Loucy (cell line): ENCODE results near the gene VAT1L.

Experiments
- H2AFZ ChIP-seq: fragments of 200-600 bp; sonication (generic); 2 replicates; pipeline ENCODE4 v1.6.0; 2016; ENCODE audit warnings: antibody characterized with exemption, mild to moderate bottlenecking, low read length, moderate library complexity
- H3F3A ChIP-seq: fragments of 200-600 bp; 2 replicates; pipeline ENCODE4 v1.6.0; 2016; ENCODE audit warnings: antibody characterized with exemption, low read depth, mild to moderate bottlenecking
- H3K27me3 ChIP-seq: fragments of 200-600 bp; sonication (generic); 2 replicates; pipeline ENCODE4 v1.6.1; 2014; ENCODE audit warnings: low read length, mild to moderate bottlenecking; ENCODE audit not compliant: insufficient read depth, poor library complexity, severe bottlenecking
- H3K36me3 ChIP-seq: fragments of 200-600 bp; sonication (generic); 2 replicates; pipeline ENCODE4 v1.6.1; 2016; ENCODE audit warnings: low read length; ENCODE audit not compliant: insufficient read depth
- H3K4me1 ChIP-seq: fragments of 200-600 bp; sonication (generic); 2 replicates; pipeline ENCODE4 v1.5.1; 2014; ENCODE audit warnings: low read length, mild to moderate bottlenecking; ENCODE audit not compliant: insufficient read depth, poor library complexity, severe bottlenecking
- H3K4me2 ChIP-seq: fragments of 200-600 bp; sonication (generic); 2 replicates; pipeline ENCODE4 v1.6.0; 2014; ENCODE audit warnings: antibody characterized with exemption, low read length, low read depth, mild to moderate bottlenecking; ENCODE audit not compliant: poor library complexity, severe bottlenecking
- H3K4me3 ChIP-seq: fragments of 200-600 bp; sonication (generic); 2 replicates; pipeline ENCODE4 v1.5.1; 2014; ENCODE audit warnings: low read length, mild to moderate bottlenecking, mixed read lengths; ENCODE audit not compliant: poor library complexity, severe bottlenecking
- H3K79me2 ChIP-seq: fragments of 200-600 bp; sonication (generic); 2 replicates; pipeline ENCODE4 v1.6.1; 2014; ENCODE audit warnings: low read length; ENCODE audit not compliant: insufficient read depth
- H3K9ac ChIP-seq: fragments of 200-600 bp; sonication (generic); 2 replicates; pipeline ENCODE4 v1.6.0; 2014; ENCODE audit warnings: mild to moderate bottlenecking, low read depth, low read length, moderate library complexity; ENCODE audit not compliant: poor library complexity, severe bottlenecking
- H3K9me2 ChIP-seq: fragments of 200-600 bp; sonication (generic); replicated peaks from 2 replicates; pipeline ENCODE4 v1.6.1; 2016; ENCODE audit warnings: low read depth, low read length, mixed read lengths
- H3K9me3 ChIP-seq: fragments of 200-600 bp; sonication (generic); 2 replicates; pipeline ENCODE4 v1.6.1; 2014; ENCODE audit warnings: mild to moderate bottlenecking, antibody characterized with exemption, low read length, low read depth; ENCODE audit not compliant: insufficient read depth
- H4K20me1 ChIP-seq: fragments of 200-600 bp; sonication (generic); 2 replicates; pipeline ENCODE4 v1.6.0; 2014; ENCODE audit warnings: antibody characterized with exemption, low read length, mild to moderate bottlenecking; ENCODE audit not compliant: insufficient read depth, poor library complexity, severe bottlenecking
- CTCF ChIP-seq: fragments of 200-600 bp; sonication (generic); conservative IDR thresholded peaks from 2 replicates; pipeline ENCODE4 v1.5.1; 2014; ENCODE audit warnings: mild to moderate bottlenecking, antibody characterized with exemption, low read length
- EZH2phosphoT487 ChIP-seq: fragments of 200-600 bp; IDR thresholded peaks from 2 replicates; pipeline ENCODE4 v1.6.1; 2018; ENCODE audit warnings: antibody characterized with exemption, mild to moderate bottlenecking, moderate library complexity, borderline replicate concordance

VAT1L gene

GRCh38 chr16:77918809-77919707 lies 130.7 kb downstream of the VAT1L start:
- H3K4me3 ChIP-seq, result no peak overlapping the region
- no peaks in the 10 kb centered on the region for H3K36me3 ChIP-seq
- H3K79me2 ChIP-seq, result no peaks in the 10 kb centered on the region
- no peaks in the 10 kb centered on the region for H3F3A ChIP-seq
- H3K9me2 ChIP-seq, result no peaks in the 10 kb centered on the region
- H3K27me3 ChIP-seq, result no peaks in the 10 kb centered on the region
- TF ChIP-seq EZH2phosphoT487 (no peak), CTCF (no peak)
- no peak overlapping the region for H3K4me2 ChIP-seq
- no peaks in the 10 kb centered on the region for H3K4me1 ChIP-seq
- H2AFZ ChIP-seq, result no peak overlapping the region
- no peak overlapping the region for H3K9ac ChIP-seq
- no peaks in the 10 kb centered on the region for H3K9me3 ChIP-seq
- no peaks in the 10 kb centered on the region for H4K20me1 ChIP-seq

DNA sequence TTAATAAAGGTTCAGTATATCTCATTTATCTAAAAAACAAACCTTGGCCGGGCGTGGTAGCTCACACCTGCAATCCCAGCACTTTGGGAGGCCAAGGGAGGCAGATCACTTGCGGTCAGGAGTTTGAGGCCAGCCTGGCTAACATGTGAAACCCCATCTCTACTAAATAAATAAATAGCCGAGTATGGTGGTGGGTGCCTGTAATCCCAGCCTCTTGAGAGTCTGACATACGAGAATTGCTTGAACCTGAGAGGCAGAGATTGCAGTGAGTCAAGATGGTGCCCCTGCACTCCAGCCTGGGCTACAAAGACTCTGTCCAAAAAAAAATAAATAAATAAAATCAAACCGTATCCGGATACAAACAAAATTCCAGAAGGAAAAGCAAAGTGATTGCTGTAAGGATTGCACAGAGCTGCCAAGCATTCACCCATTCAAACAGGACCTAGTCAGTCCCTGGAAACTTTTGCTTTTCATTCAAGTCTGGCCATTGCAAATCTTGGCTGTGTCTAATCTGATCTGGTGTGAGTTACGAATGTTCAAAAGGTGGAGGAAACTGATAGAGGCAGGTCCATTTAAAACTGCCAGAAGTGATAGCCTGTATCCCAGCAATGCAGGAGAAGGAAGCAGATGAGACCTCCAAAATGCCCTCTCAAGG lies 131.5 kb downstream of the VAT1L start:
- no peaks in the 10 kb centered on the region for H3K27me3 ChIP-seq
- H3K4me3 ChIP-seq, result no peak overlapping the region
- no peaks in the 10 kb centered on the region for H3K4me1 ChIP-seq
- no peaks in the 10 kb centered on the region for H4K20me1 ChIP-seq
- no peaks in the 10 kb centered on the region for H3K79me2 ChIP-seq
- H2AFZ ChIP-seq, result no peak overlapping the region
- no peaks in the 10 kb centered on the region for H3K9me2 ChIP-seq
- H3F3A ChIP-seq, result no peaks in the 10 kb centered on the region
- H3K9me3 ChIP-seq, result no peaks in the 10 kb centered on the region
- no peak overlapping the region for H3K9ac ChIP-seq
- no peak overlapping the region for H3K4me2 ChIP-seq
- H3K36me3 ChIP-seq, result no peaks in the 10 kb centered on the region
- TF ChIP-seq EZH2phosphoT487, result no peak
- TF ChIP-seq CTCF, result no peak

DNA sequence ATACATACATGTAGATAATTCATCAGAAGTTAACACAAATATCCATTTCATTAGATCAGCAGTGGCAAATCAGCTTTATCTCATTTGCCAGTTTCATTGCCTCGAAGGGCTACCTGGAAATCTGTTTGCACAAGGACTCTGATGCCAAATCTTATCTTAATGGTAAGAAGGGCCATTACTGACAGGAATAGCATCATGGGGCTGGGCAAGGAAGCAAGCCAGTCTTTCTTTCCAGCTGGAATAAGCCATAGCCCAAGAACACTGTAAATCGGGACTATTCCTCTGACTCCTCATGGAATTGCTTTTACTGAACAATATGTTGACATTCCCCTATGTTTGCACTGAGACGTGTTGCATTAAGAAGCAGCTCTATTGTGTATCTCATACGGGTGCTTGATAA lies 132.6 kb downstream of the VAT1L start:
- no peaks in the 10 kb centered on the region for H3F3A ChIP-seq
- H3K79me2 ChIP-seq, result no peaks in the 10 kb centered on the region
- H3K36me3 ChIP-seq, result no peaks in the 10 kb centered on the region
- no peak overlapping the region for H2AFZ ChIP-seq
- H3K9me2 ChIP-seq, result no peaks in the 10 kb centered on the region
- no peak overlapping the region for H3K9ac ChIP-seq
- no peaks in the 10 kb centered on the region for H3K4me1 ChIP-seq
- no peak overlapping the region for H3K4me3 ChIP-seq
- no peaks in the 10 kb centered on the region for H3K27me3 ChIP-seq
- H3K9me3 ChIP-seq, result no peaks in the 10 kb centered on the region
- H3K4me2 ChIP-seq, result no peak overlapping the region
- no peak for TF ChIP-seq EZH2phosphoT487
- TF ChIP-seq CTCF, result no peak
- no peaks in the 10 kb centered on the region for H4K20me1 ChIP-seq
